Osteocyte (in vitro differentiated cells): ENCODE measurements around the gene B3GNT7. TPM values are rescaled to one million over a fixed set of nuclear protein-coding genes. Genes with fewer than 3 reads are reported as not detected.

Source experiments
- DNase-seq: peaks from one replicate; pipeline ENCODE4 v3.0.0; 2021; ENCODE audit warnings: mixed read lengths; ENCODE audit not compliant: unreplicated experiment; ENCODE audit errors: extremely low spot score
- H3K27ac Mint-ChIP-seq: one replicate; pipeline ENCODE4 v1.8.0; 2021; ENCODE audit warnings: mild to moderate bottlenecking, mixed read lengths; ENCODE audit not compliant: unreplicated experiment
- H3K27me3 Mint-ChIP-seq: one replicate; pipeline ENCODE4 v1.8.0; 2021; ENCODE audit warnings: mixed read lengths; ENCODE audit not compliant: unreplicated experiment
- H3K36me3 Mint-ChIP-seq: one replicate; pipeline ENCODE4 v1.8.0; 2021; ENCODE audit warnings: mixed read lengths; ENCODE audit not compliant: unreplicated experiment
- H3K4me1 Mint-ChIP-seq: one replicate; pipeline ENCODE4 v1.8.0; 2021; ENCODE audit warnings: mixed read lengths; ENCODE audit not compliant: unreplicated experiment
- H3K4me3 Mint-ChIP-seq: one replicate; pipeline ENCODE4 v1.8.0; 2021; ENCODE audit warnings: mild to moderate bottlenecking, moderate library complexity, mixed read lengths; ENCODE audit not compliant: unreplicated experiment
- H3K9me3 Mint-ChIP-seq: one replicate; pipeline ENCODE4 v1.8.0; 2021; ENCODE audit warnings: mixed read lengths; ENCODE audit not compliant: unreplicated experiment
- CTCF ChIP-seq: fragments of 200-600 bp; sonication (generic); IDR thresholded peaks from 2 replicates; pipeline ENCODE4 v1.5.0; 2021; ENCODE audit warnings: antibody characterized with exemption, mild to moderate bottlenecking, moderate library complexity
- microRNA-seq: library from miRNA; unstranded; fragments of <30 nt; microRNA quantifications from one replicate; pipeline ENCODE4 v1.1.0, GENCODE V29; 2020; ENCODE audit not compliant: unreplicated experiment
- total RNA-seq: library from RNA; stranded (reverse); gene quantifications from 2 replicates; pipeline ENCODE4 v1.2.1, GENCODE V29; 2021

Gene B3GNT7
- total RNA-seq, 1 donor from 2014 or later = 1.1 TPM

DNA sequence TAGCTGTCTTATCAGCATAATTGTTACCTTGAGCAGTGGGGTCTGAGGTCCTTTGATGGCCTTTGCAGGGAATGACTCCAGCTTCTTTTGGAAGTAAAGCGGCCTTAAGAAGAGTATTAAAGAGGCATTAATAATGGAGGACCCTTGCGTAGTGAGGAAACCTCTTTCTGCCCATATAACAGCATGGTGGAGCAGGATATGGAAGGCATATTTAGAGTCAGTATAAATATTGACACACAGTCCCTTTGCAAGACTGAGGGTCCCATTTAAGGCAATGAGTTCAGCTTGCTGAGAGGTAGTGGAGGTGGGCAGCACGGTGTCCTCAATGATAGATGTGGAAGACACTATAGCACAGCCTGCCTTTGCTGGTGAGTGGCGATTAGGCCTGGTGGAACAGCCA is 36.1 kb downstream of the B3GNT7 start:
- Mint-ChIP-seq H3K4me1 (no peaks in the 10 kb centered on the region), H3K4me3 (no peak overlapping the region), H3K36me3 (no peaks in the 10 kb centered on the region), H3K9me3 (peaks cover 13% of the 10 kb centered on the region), H3K27me3 (no peaks in the 10 kb centered on the region), H3K27ac (no peak overlapping the region)
- DNase-seq = no peak
- no peak for TF ChIP-seq CTCF

DNA sequence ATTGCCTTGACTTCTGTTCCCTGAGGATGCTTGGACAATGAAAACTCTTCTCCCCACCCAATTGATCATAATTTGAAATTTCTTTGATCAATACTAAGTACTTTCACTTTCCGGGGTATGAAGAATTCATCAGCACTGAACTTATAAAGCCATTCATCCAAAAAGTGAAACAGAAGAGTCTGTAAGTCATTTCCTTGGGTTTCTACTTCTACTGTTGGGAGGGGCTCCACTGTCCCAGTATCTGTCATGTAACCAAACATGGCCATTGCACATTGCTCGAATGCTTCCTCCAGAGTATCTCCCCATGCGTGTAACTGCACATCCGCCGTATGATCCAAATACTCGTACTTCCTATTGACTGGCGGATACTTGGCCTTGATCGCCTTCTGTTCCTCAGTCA is 38.5 kb downstream of the B3GNT7 start:
- no peak for DNase-seq
- no peaks in the 10 kb centered on the region for H3K27me3 Mint-ChIP-seq
- no peak overlapping the region for H3K27ac Mint-ChIP-seq
- H3K4me3 Mint-ChIP-seq = no peak overlapping the region
- no peak for TF ChIP-seq CTCF
- H3K4me1 Mint-ChIP-seq = no peaks in the 10 kb centered on the region
- H3K36me3 Mint-ChIP-seq = no peaks in the 10 kb centered on the region
- H3K9me3 Mint-ChIP-seq = peaks cover 13% of the 10 kb centered on the region

DNA sequence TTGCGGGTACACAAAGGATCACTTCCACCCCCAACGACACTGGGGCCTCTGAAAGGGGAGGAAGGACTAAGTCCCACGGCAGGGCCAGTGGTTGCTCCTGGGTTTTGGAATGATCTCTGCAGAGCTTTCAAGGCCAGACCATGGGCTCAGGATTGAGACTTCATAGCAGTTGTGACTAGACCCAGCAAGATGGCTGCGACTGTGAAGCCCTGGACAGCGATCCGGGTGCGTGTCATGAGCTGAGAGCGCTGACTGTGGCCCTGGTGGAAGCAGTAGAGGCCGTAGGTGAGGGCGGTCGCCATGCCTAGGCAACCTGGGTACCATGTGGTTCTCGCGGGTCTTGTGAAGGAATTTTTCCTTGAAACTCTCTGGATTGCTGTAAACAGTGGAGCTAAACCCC is 41.4 kb downstream of the B3GNT7 start:
- no peak for TF ChIP-seq CTCF
- Mint-ChIP-seq H3K27me3 (no peaks in the 10 kb centered on the region), H3K9me3 (peaks cover 2% of the 10 kb centered on the region), H3K4me3 (no peak overlapping the region), H3K36me3 (no peaks in the 10 kb centered on the region), H3K27ac (no peak overlapping the region), H3K4me1 (no peaks in the 10 kb centered on the region)
- no peak for DNase-seq

DNA sequence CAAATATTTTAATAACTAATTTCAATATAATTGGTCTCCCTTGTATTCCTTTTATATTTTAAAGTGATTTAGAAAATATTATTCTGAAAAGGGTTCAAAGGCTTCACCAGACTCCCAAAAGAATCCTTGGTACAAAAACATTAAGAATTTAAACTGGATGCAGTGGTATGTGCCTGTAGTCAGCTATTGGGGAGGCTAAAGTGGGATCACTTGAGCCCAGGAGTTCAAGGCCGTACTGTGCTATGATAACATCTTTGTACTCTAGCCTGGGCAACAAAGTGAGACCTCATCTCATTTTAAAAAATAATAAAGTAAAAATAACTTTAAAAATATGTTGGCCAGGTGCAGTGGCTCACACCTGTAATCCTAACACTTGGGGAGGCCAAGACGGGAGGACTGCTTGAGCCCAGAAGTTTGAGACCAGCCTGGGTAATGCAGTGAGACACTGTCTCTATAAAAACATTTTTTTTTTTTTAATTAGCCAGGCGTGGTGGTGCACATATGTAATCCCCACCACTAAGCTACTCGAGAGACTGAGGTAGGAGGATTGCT is 54.1 kb downstream of the B3GNT7 start:
- Mint-ChIP-seq H3K36me3 (peaks cover 5% of the 10 kb centered on the region), H3K4me1 (no peaks in the 10 kb centered on the region), H3K9me3 (no peaks in the 10 kb centered on the region), H3K27ac (no peak overlapping the region), H3K27me3 (no peaks in the 10 kb centered on the region), H3K4me3 (no peak overlapping the region)
- DNase-seq = no peak
- no peak for TF ChIP-seq CTCF

DNA sequence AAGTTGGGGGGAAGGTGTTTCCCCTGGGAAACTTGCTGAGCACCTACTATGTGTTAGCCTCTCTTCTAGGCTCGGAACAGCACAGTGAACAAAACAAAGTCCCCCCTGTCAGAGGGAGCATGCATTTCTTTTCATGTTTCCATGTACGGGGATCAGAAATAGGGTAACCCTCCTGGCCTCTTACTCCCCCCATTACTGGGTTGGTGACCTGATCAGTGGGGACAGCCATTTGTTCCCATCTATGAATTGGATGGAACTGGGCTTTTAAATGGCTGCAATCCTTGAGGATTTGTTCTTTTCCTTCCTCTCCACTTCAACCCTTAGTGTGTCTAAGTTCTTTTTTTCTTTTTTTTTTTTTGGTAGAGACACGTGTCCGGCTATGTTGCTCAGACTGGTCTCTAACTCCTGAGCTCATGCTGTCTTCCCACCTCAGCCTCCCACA is 55.1 kb downstream of the B3GNT7 start:
- peaks cover 14% of the 10 kb centered on the region for H3K36me3 Mint-ChIP-seq
- H3K4me3 Mint-ChIP-seq = no peak overlapping the region
- H3K27ac Mint-ChIP-seq = no peak overlapping the region
- no peaks in the 10 kb centered on the region for H3K4me1 Mint-ChIP-seq
- no peak for DNase-seq
- H3K9me3 Mint-ChIP-seq = no peaks in the 10 kb centered on the region
- no peak for TF ChIP-seq CTCF
- no peaks in the 10 kb centered on the region for H3K27me3 Mint-ChIP-seq

Small RNA genes within 50 kb of the gene (microRNA-seq; reads per million reads assigned to microRNA genes)
- not detected for gene MIR4777

Other genes starting within 250 kb of the B3GNT7 start
- gene ARMC9, start 197.1 kb upstream of the B3GNT7 start, total RNA-seq = 178 and 204 TPM in 2 replicates
- gene NCL, start 68.8 kb downstream of the B3GNT7 start, total RNA-seq = 407 and 421 TPM in 2 replicates
- not detected in 2 replicates for gene NMUR1, start 134.7 kb downstream of the B3GNT7 start, total RNA-seq
- not detected in 2 replicates for gene TEX44, start 197.2 kb downstream of the B3GNT7 start, total RNA-seq